GM19238 (cell line): Measurements from ENCODE around the gene COX4I2.
"Not testable (repeated sequence)": the region's sequence is repeated elsewhere in the genome, so short reads cannot be mapped to it uniquely, and the experiment has no call there.

Source experiments
- DNase-seq: peaks from one replicate; pipeline ENCODE4 v3.0.0; 2011; ENCODE audit warnings: low spot score; ENCODE audit not compliant: insufficient read length

COX4I2 gene

DNA sequence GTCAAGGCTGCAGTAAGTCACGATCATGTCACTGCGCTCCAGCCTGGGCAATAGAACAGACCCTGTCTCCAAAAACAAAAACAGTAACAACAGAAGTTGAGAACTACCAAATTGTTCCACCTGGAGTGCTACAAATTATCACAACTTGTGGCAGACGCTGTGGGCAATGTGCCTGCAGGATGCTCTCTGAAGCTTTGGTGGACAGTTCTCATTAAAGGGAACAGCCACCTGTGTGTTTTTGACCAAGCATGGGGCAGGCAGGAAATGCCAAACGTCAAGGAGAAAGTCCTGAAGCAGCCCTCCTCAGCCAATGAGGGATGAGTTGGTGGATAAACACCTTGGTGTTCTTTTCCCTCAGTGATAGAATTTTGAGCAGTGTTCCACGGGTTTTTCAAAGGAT lies 15.8 kb downstream of the COX4I2 start:
- no peak for DNase-seq

DNA sequence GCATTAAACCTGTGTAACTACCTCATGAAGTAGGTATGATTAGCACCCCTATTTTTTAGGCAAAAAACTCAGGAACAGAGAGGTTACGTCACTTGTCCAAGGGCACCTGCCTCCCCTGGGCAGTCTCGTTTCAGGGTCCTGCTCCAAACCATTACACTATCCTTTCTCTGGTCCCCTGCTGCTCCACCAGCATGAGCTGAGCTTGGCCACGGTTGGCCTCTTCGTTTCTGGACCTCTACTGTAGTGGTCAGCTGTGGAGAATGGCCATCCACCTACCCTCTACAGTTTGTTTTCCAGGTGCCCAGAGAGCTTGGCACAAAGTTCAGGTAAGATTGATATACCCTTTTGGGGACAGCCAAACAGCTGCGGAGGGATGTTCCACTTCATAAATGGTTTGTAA lies 16.8 kb downstream of the COX4I2 start:
- DNase-seq: no peak

DNA sequence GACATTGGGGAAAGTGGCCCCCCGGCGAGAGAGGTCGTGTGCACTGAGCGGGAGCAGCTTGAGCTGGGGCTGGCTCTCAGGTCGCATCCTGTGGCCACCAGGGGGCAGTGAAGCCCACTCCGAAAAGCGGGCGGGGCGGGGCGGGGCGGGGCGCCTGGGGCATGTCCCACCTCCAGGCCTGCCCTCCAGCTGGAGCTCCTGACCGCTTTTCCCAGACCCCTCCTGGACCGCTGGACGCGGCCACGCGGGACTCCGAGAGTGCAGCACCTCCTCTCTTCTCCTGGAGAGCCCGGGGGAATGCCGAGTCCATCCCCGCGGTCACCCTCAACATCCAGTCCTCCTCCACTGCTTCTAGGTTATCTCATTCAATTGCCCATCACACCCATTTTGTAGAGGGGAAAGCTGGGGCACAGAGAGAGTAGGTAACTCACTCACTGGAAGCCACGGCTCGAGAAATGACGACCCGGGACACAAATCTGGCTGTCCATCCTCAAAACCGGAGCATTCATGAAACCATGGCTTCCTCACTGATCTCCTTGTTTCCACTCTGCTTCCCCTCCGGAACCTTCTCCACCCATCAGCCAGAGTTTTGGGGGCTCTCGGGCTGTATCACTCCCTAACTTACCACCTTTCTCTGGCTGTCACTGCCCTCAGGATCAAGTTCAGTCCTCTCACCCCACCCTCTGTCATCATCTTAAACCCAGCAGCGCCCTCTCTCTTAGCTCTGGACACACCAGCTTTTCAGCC lies 24.1 kb downstream of the COX4I2 start:
- peak; percentile 71 for DNase-seq

DNA sequence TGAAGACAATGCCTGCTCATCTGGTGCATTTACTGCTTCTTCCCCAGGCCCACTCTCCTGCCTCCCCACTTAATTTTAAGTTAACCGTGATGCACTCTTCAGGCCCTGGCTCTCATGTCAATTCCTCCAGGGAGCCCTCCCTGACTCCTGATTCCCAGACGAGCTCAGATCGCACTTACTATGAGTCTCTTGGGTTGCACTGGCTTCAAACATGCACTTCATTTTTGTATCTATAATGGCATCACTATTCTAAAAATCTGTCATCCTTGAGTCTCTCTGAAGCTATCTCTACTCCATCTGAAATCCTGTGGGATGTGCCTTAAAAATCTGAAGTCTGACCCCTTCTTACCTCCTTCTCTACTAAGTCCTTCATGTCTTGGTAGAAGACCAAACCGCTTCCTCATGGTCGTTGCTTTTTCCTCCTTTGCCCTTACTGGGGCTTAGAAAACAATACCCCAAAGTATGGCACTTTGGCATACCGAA lies 24.7 kb downstream of the COX4I2 start:
- DNase-seq: no peak

DNA sequence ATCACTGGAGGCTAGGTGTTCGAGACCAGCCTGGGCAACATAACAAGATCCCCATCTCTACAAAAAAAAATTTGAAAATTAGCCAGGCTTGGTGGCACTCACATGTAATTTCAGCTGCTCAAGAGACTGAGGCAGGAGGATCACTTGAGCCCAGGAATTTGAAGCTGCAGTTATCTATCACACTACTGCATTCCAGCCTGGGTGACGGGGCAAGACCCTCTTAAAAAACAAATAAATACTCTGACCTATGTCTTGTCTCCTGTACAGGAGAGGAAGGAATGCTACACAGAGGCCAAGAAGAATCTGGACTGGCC lies 25.8 kb downstream of the COX4I2 start:
- no peak for DNase-seq

DNA sequence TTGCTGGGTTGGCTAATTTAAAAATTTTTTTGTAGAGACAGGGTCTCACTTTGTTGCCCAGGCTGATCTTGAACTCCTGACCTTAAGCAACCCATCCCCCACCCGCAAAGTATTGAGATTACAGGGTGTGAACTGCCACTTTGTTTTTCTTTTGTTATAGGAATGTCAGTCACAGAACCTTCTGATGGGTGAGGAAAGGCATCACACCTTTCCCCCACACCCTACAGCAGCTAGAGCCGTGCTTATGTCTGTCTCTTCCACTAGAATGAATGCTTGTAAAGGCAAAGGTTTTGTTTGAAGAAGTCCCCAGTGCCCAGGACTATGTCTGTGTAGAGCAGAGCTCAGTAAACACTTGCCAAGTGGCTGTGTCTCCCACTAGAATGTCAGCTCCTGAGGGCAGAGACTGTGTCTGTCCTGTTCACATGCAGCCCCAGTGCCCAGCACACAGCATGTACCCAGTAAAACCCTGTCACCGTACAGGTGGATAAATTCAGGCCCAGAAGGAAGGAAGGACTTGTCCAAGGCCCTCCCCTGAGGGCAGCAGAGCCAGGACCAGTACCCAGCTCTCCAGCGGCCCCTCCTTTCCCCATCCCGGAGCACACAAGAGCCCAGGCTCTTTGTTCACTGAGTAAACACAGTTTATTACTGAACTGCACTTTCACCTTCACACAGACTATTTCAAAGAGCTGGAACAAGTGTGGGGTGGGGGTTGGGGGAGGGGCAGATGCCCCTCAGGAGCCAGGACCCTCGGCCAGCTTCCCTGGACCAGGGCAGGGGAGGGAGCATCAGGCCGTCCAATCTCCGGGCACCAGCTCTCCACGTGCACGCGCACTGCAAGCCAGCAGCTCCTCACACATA lies 26.4 kb downstream of the COX4I2 start:
- DNase-seq: no peak

DNA sequence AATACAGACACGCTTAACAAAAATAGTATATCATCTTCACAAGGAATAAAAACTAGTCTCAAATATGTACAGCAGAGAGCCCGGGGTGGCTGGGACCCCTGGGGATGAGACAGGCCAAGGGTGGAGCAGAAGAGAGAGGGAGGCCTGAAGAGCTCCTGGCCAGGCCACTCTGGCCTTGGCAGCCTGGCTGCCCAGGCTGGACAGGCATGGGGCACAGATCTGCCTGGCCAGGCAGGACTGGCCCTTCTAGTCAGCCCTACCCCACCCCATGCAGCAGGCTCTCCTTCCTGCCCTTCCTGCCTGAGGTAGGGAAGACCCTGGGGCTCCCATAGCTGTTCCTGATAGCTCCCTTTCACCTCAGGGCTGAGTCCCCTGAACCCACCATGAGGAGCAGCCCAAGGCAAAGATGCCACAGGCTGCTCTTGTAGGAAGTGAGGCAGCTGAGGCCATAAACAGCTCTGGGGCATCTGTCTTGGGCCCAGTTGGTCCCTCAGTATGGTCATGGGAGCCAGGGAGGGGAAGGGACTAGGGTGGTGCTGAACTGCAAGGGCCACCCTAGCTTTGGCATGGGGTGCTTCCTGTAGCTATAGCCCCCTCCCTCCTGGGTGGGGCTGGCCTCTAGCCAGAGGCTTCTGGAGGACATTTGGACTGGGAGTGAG lies 27.1 kb downstream of the COX4I2 start:
- no peak for DNase-seq

DNA sequence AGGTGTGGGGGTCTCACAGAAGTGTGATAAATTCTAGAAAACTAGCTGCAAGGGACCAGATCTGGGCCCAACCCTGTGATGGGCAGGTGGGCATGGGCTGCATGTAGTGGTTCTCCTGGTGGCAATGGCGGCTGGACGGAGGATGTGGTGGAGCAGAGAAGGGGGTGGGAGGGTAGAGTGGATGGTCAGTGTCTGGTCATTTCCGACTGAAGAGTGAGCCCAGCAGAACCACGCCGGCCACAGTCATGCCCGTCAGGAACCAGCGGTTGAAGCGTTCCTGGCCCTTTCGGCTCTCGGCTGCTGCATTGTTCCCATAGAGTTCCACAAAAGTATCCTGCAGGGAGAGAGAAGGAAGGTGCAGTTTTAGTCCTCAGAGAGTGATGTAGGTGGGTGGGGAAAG lies 28.0 kb downstream of the COX4I2 start:
- no peak for DNase-seq

DNA sequence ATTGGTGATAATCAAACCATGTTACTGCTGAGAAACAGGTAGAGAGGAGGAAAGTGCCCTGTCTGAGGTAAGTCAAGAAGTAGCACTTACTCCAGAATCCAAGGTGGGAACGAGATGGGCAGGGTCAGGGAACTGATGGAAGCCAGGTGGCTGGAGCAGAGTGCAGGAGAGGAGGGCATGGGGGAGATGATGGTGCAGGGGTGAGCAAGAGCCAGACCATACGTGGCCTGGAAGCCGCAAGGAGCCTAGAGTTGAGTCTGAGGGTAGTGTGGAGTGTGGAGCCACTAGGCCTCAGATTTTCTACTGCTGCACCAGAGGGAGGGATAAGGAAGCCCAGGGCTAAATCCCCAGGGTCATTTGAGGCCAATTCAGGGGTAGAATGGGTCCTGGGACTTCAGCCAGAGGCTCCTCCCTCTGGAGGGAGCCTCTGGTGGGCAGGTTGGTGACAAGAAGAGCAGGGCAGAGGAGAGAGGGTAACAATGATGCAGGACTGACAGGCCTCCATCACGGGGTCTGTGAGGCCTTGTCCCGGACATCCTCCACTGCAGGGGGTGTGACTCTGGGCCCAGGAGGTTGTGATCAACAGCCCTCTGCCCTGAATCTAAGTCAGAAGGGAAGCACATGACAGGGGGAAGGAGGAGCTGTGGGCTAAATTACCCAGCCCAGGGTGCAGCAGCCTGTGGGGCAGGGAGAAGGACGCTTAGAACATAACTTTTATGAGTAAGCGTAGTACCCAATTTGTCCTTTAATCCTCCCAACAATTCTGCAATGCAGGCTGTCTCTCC lies 28.7 kb downstream of the COX4I2 start:
- no peak for DNase-seq

DNA sequence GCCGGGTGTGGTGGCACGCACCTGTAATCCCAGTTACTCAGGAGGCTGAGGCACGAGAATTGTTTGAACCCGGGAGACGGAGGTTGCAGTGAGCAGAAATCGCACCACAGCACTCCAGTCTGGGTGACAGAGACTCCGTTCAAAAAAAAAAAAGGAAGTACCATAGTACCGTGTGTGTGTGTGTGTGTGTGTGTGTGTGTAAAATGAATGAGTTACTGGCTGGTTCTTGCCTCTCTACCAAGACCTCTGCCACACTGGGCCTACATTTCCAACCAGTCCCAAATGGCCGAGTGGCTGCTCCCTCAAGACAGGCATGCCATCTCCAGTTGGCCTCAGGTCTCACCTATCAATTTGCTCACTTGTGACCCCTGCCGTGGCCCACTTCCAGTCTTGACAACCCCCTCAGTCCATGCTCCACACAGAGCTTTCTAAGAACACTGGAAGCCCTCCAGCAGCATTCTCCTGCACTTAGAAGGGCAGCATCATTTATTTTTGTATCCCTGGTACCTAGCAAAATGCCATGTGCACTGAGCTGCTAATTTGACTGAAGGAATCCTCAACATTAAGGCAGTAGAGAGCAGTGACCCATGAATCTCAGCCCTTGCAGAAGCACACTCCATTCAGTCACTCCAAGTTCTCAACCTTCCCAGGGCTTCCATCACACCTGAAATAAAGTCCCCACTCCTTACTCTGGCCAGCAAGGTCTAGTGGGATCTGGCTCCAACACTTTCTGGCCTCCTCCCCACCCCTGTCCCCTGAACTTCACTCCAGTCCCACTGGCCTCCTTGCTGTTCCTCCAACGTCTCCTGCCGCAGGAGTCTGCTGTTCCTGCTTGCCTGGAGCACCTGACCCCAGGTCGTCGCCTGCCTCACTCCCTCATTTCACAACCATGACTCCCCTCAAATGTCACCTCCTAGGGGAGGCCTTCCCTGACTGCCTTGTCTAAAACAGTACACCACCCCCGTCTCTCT lies 29.9 kb downstream of the COX4I2 start:
- DNase-seq: no peak

DNA sequence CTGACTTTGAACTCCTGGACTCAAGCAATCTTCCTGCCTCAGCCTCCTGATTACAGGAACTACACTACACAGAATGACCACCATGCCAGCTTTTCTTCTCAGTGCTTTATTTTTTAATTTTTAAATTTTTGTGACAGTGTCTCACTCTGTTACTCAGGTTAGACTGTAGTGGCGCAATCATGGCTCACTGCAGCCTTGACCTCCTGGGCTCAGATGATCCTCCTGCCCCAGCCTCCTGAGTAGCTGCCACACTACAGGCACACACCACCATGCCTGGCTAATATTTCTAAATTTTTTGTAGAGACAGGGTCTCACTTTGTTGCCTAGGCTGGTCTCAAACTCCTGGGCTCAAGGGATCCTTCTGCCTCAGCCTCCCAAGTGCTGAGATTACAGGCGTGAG lies 31.2 kb downstream of the COX4I2 start:
- not testable (repeated sequence) for DNase-seq

DNA sequence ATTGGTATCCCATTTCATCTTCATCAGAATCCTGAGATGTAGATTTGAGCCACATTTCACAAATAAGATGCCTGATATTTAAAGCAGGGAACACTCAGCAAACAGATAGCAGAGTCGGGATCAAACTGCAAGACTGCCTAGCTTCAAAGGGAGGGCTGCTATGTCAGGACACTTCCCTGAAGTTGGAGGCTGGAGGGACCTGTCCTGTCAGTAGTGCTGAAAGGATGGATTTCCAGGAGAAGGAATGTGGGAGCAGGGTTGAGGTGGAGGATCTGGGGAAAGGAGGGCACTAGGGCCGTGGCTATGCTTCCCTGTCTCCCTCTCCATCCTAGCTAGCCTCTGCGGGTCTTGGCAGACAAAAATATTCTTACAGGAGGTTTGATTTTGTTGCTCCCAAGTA lies 32.2 kb downstream of the COX4I2 start:
- no peak for DNase-seq

DNA sequence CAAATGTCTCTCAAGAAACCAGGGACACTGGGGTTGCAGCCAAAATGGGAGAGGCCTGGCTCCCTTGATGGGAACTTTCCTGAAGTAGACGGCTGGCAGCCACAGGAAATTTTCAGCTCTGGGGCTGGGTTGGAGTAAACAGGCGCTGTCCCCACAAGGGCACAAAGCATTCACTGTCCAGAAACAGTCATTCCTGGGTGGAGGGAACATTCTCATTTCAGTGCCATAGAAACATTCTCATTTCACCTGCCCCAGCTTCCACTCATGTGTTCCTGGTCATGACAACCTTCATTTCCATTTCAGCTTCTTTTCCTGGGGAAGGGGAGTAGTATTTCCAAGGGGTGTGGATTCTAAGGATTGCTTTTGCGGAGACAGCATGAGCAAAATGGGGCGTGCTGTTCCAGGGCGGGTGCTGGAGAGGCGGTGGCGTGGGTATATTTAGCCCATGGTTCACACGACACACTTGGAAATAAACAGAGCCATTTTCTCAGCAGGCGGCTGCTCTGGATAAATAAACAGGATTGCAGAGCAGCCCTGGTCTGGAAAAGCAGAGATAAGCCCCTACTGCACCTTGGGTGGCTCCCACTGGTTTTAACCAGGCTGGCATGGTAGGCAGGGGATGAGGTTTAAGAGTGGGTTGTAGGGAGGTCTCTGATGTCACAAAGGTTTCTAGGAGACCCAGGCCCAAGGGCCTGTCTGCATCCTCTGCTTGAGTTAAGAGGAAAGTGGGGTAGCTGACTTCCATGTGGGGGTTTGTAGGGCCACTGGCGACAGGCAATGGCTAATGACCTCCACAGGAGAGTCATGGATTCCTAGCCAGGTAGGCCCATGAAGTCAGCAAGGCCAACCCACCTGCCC lies 32.9 kb downstream of the COX4I2 start:
- DNase-seq: no peak

DNA sequence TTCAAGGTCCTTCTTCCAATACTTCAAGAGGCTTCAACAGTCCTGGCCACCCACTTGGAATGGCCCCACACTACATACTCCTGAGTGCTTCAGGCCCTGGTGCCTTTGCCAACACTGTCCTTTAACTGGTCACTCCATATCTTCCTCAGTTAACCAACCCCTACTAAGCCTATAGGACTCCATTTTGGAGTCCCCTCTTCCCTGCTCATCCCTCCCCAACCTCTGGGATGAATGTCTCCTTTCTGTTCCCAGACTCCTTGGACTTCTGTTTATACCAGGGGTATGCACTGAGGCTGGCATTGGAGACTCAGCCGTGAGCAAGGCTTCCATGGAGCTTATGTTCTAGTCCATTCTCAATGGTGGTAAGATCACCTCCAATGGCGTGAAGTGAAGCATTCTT lies 33.6 kb downstream of the COX4I2 start:
- DNase-seq: no peak

DNA sequence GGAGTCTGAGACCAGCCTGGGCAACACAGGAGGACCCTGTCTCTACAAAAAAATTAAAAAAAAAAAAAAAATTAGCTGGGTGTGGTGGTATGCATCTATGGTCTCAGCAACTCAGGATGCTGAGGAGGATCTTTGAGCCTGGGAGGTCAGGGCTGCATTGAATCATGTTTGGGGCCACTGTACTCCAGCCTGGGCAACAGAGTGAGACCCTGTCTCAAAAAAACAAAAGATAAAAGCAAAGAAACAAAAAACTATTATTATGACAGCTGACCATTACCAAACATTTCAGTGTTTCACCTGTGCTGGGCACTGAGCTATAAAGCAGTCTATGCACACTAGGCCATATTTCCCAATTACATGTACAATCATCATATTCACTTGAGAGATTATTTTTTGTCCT lies 35.7 kb downstream of the COX4I2 start:
- DNase-seq: no peak

DNA sequence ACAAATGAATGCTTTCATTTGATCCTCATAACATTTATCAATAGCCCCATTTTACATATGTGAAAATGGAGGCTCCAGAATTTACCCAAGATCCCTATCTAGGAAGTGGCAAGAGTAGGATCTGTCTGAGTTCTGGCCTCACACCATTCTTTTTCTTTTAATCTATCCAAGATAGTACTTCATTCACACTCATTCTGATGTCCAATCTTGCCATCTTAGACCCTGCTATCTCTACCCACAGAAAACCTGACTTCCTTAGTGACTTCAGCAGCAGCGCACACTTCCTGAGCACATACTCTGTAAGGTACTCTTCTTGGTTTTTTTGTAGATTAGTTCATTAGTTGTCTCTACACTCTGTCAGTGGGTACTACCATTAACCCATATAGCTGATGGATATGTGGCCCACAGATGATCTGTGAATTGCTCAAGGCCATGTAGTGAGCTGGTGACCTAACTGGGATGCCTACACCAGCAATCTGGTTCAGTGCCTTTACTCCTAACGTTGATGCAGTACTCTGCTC lies 36.3 kb downstream of the COX4I2 start:
- DNase-seq: no peak

DNA sequence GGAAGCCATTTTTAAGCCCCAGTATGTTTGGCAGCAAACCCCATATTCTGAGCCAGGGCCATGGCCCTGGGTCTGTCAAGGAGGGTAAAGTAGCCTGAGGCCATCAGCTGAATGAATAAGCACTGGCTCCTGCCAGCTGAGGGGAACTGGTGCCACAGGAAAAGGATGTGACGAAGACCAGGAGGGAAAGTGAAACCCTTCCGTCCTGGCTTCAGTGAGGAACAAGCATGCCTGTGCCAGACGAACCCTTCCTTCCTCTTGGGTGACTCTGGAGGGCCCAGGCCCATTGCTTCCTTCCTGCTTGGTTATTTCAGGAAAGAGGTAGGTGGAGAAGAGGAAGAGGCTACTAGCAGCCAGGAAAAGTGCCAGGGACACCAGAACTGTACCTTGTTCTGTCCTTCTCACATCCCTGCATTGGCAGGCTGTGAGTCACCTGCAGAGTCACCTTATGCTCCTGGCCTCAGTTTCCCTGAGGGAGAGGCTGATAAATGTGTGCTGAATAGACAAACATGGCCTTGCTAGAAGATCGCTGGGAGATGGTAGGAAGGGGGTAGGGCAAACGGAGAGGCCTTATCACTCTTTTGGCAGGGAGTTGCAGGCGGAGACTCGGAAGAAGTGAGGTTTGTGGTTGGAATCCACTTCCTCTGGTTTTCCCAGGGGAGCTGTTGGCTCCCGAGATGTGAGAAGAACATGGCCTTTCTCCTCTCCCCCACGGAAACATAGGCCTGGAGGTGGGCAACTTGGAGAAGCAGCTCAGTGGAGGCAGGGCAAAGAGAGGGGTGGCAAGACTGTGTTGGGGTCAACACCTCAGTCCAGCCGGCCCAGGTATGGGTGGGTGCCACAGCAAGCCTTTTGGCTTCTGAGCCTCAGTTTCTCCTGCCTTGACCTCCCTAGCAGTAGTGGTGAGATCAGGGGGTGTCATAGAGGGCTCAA lies 37.4 kb downstream of the COX4I2 start:
- DNase-seq: peak; percentile 54
